HepG2 (cell line): ENCODE data around the gene TMEM108. TPM values are rescaled to one million over a fixed set of nuclear protein-coding genes. Genes with fewer than 3 reads are reported as not detected.

Experiments
- ATAC-seq: fragments of 200-7000 bp; cut with Tn5 transposase; 3 replicates; pipeline ENCODE4 v1.9.1; 2020; ENCODE audit warnings: mild to moderate bottlenecking, moderate library complexity
- BruUV-seq: library from RNA; stranded (reverse); fragments of 400-500 nt; replicated peaks from 2 replicates; lab custom pipeline; 2021; lab: Mats Ljungman, UMichigan
- CTCF ChIA-PET: fragments of 300-600 bp; formaldehyde crosslinking; extraction: SDS; loops from one replicate; lab custom pipeline; 2021; ENCODE audit warnings: low total read pairs, inconsistent platforms, low intra/inter-chr PET ratio; lab: Yijun Ruan, JAX
- POLR2A ChIA-PET: fragments of 350-600 bp; sonication (Branson Sonifier 250); formaldehyde crosslinking; loops from one replicate; lab custom pipeline; 2020; ENCODE audit warnings: antibody characterized with exemption, inconsistent platforms; lab: Yijun Ruan, JAX
- DNase-seq: peaks from one replicate; pipeline ENCODE4 v3.0.0-alpha.2; 2015; ENCODE audit warnings: low spot score
- FAIRE-seq: peaks from 3 replicates; lab custom pipeline; 2011; peaks lifted over from hg19 to GRCh38; lab: Jason Lieb, UNC
- H2AFZ ChIP-seq: one replicate; pipeline ENCODE4 v1.6.1; 2011; ENCODE audit warnings: low read length, inconsistent platforms
- H3K27ac ChIP-seq: fragments of 300-600 bp; 3 replicates; pipeline ENCODE4 v1.8.0; 2011; ENCODE audit warnings: mixed run types, mild to moderate bottlenecking, mixed read lengths, low read length, inconsistent platforms; ENCODE audit not compliant: insufficient read depth; ENCODE audit errors: extremely low read length
- H3K27me3 ChIP-seq, 2 experiments: fragments of 200-600 bp in 1 of 2; 2 replicates in 1 of 2; 3 replicates in 1 of 2; pipeline versions ENCODE4 v1.6.0 to v1.8.0; 2011; ENCODE audit warnings: low read length in 2 of 2, mild to moderate bottlenecking in 2 of 2, moderate library complexity in 2 of 2, inconsistent platforms in 1 of 2; ENCODE audit not compliant: insufficient read depth in 2 of 2, control insufficient read depth in 1 of 2
- H3K36me3 ChIP-seq, 2 experiments: fragments of 200-600 bp in 1 of 2; replicated peaks in 1 of 2; 2 replicates in 1 of 2; 3 replicates in 1 of 2; pipeline versions ENCODE4 v1.5.1 to v1.8.0; 2011; ENCODE audit warnings: low read length in 2 of 2, inconsistent platforms in 1 of 2; ENCODE audit not compliant: insufficient read depth in 2 of 2, control insufficient read depth in 1 of 2
- H3K4me1 ChIP-seq: 2 replicates; pipeline ENCODE4 v1.5.1; 2012; ENCODE audit warnings: low read length, inconsistent platforms; ENCODE audit not compliant: insufficient read depth
- H3K4me2 ChIP-seq: 2 replicates; pipeline ENCODE4 v1.6.0; 2011; ENCODE audit warnings: low read depth, low read length, inconsistent platforms
- H3K4me3 ChIP-seq, 3 experiments: fragments of 200-600 bp in 1 of 3; sonication (generic), shearing (Covaris generic) in 1 of 3; replicated peaks in 1 of 3; 2 replicates each; pipeline ENCODE4 v1.5.1; 2011 to 2016; ENCODE audit warnings: low read length in 3 of 3, inconsistent platforms in 2 of 3, low read depth in 2 of 3, mild to moderate bottlenecking in 2 of 3, control low read depth in 1 of 3, mixed read lengths in 1 of 3; ENCODE audit not compliant: insufficient read depth in 1 of 3
- H3K79me2 ChIP-seq: one replicate; pipeline ENCODE4 v1.6.1; 2011; ENCODE audit warnings: low read length, inconsistent platforms; ENCODE audit not compliant: insufficient read depth
- H3K9ac ChIP-seq: 2 replicates; pipeline ENCODE4 v1.6.0; 2011; ENCODE audit warnings: mild to moderate bottlenecking, low read depth, low read length, inconsistent platforms; ENCODE audit not compliant: insufficient read depth
- H3K9me3 ChIP-seq: 2 replicates; pipeline ENCODE4 v1.5.1; 2012; ENCODE audit warnings: mild to moderate bottlenecking, low read length
- H4K20me1 ChIP-seq: 2 replicates; pipeline ENCODE4 v1.6.0; 2011; ENCODE audit warnings: inconsistent platforms, mild to moderate bottlenecking, low read length, moderate library complexity; ENCODE audit not compliant: insufficient read depth
- CC2D1A ChIP-seq: sonication (generic); formaldehyde crosslinking; IDR thresholded peaks from 2 replicates; pipeline ENCODE4 v1.8.1; 2023; ENCODE audit warnings: mild to moderate bottlenecking, missing genetic modification reagents
- THAP11 ChIP-seq: IDR thresholded peaks from 2 replicates; pipeline ENCODE4 v1.6.1; 2016; ENCODE audit warnings: missing biosample characterization, missing genetic modification reagents
- ZMAT3 ChIP-seq: sonication (generic); formaldehyde crosslinking; conservative IDR thresholded peaks from 2 replicates; pipeline ENCODE4 v1.7.0; 2021; ENCODE audit warnings: missing genetic modification reagents
- ZNF225 ChIP-seq: sonication (generic); formaldehyde crosslinking; IDR thresholded peaks from 2 replicates; pipeline ENCODE4 v1.4.0; 2020; ENCODE audit warnings: mild to moderate bottlenecking, missing genetic modification reagents
- ZNF577 ChIP-seq: sonication (generic); formaldehyde crosslinking; IDR thresholded peaks from 2 replicates; pipeline ENCODE4 v1.4.0; 2020; ENCODE audit warnings: mild to moderate bottlenecking, low read depth, missing genetic modification reagents, borderline replicate concordance
- WGBS: methylation state at CpG from one replicate; pipeline ENCODE4 v1.1.6; 2017; ENCODE audit warnings: low lambda C conversion rate; 5-methylcytosine and 5-hydroxymethylcytosine counted together
- in situ Hi-C: cut with HindIII; loops from 2 replicates; pipeline ENCODE4 v1.10.0; 2017; ENCODE audit warnings: low pct_unique_long_range_greater_than_20kb; ENCODE audit not compliant: extremely low pct_ligation_motif_present
- intact Hi-C: fragments of 100-400 bp; cut with micrococcal nuclease; formaldehyde crosslinking; loops from one replicate; pipeline ENCODE4 v1.10.0; 2022; ENCODE audit not compliant: unreplicated experiment
- polyA plus RNA-seq, 8 experiments: library from polyadenylated mRNA; depleted of rRNA in 3 of 8; stranded (reverse) in 7 of 8; unstranded in 1 of 8; fragments of >200 nt; fragmentation: Illumina TruSeq in 4 of 8; extraction: Trizol in 4 of 8; gene quantifications; 2 replicates each; pipeline versions ENCODE4 v1.2.1 to v1.2.3, GENCODE V29; 2011 to 2016; ENCODE audit warnings: low read depth in 4 of 8, missing spikeins in 1 of 8, mixed read lengths in 1 of 8; ENCODE audit not compliant: insufficient read depth in 1 of 8
- total RNA-seq, 5 experiments: library from RNA; depleted of rRNA; stranded (reverse); fragments of >200 nt; fragmentation: Illumina TruSeq; extraction: Trizol; gene quantifications; 2 replicates each; pipeline ENCODE4 v1.2.3, GENCODE V29; 2016; ENCODE audit warnings: low read depth in 1 of 5
- TF ChIP-seq, protein P1 (sequence below): sonication (generic); formaldehyde crosslinking; IDR thresholded peaks from 2 replicates; pipeline ENCODE4 v1.4.0; 2020; ENCODE audit warnings: missing genetic modification reagents
- TF ChIP-seq, protein P2 (sequence below): sonication (generic); formaldehyde crosslinking; IDR thresholded peaks from 2 replicates; pipeline ENCODE4 v1.5.0; 2020; ENCODE audit warnings: mild to moderate bottlenecking, missing genetic modification reagents, moderate library complexity
- TF ChIP-seq, protein P3 (sequence below): sonication (generic); formaldehyde crosslinking; IDR thresholded peaks from 2 replicates; pipeline ENCODE4 v1.5.0; 2020; ENCODE audit warnings: mild to moderate bottlenecking, missing genetic modification reagents, borderline replicate concordance
- TF ChIP-seq, protein P4 (sequence below): IDR thresholded peaks from 2 replicates; pipeline ENCODE4 v1.6.1; 2012; ENCODE audit warnings: low read depth, low read length, improper control_type of control experiment

Gene TMEM108
- total and polyA plus RNA-seq, 2 of the 13 experiments (the other 11 are each of a cell fraction or from before 2014, with no cell fraction given) = not detected

DNA sequence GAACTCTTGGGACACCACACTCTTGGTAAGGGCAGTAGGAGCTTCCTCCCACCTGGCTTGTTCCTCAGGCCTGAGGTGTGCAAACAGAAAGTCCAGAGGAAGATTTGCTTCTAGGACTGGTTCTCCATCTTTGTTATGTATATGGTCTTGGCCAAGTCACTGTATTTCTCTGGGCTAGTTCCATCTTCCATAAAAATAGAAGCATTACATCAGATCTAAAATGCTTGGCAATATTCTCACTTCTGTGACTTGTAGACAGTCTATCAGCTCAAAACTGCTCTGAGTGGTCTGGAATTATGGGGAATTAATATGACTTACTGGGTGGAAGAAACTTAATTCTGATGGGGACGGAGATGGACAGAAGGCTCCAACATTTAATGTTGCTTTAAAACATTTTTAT lies 55.2 kb downstream of the TMEM108 start:
- Histone ChIP-seq H3K36me3 (no peaks in the 10 kb centered on the region), H3K27ac (no peak overlapping the region), H3K4me1 (no peaks in the 10 kb centered on the region), H3K4me2 (no peak overlapping the region), H2AFZ (no peak overlapping the region), H3K4me3 (no peak overlapping the region), H3K27me3 (no peaks in the 10 kb centered on the region), H4K20me1 (no peaks in the 10 kb centered on the region), H3K9ac (no peak overlapping the region), H3K9me3 (no peaks in the 10 kb centered on the region), H3K79me2 (no peaks in the 10 kb centered on the region)
- DNase-seq (no peak), ATAC-seq (no peak), FAIRE-seq (no peak)
- 0% methylated on average over 1 of the region's 1 CpG for WGBS
- ChIA-PET POLR2A (no interaction called here), CTCF (no interaction called here)
- in situ Hi-C loops (no loop called here), intact Hi-C loops (no loop called here)
- BruUV-seq = no TSS peak
- TF ChIP-seq, protein P1, sequence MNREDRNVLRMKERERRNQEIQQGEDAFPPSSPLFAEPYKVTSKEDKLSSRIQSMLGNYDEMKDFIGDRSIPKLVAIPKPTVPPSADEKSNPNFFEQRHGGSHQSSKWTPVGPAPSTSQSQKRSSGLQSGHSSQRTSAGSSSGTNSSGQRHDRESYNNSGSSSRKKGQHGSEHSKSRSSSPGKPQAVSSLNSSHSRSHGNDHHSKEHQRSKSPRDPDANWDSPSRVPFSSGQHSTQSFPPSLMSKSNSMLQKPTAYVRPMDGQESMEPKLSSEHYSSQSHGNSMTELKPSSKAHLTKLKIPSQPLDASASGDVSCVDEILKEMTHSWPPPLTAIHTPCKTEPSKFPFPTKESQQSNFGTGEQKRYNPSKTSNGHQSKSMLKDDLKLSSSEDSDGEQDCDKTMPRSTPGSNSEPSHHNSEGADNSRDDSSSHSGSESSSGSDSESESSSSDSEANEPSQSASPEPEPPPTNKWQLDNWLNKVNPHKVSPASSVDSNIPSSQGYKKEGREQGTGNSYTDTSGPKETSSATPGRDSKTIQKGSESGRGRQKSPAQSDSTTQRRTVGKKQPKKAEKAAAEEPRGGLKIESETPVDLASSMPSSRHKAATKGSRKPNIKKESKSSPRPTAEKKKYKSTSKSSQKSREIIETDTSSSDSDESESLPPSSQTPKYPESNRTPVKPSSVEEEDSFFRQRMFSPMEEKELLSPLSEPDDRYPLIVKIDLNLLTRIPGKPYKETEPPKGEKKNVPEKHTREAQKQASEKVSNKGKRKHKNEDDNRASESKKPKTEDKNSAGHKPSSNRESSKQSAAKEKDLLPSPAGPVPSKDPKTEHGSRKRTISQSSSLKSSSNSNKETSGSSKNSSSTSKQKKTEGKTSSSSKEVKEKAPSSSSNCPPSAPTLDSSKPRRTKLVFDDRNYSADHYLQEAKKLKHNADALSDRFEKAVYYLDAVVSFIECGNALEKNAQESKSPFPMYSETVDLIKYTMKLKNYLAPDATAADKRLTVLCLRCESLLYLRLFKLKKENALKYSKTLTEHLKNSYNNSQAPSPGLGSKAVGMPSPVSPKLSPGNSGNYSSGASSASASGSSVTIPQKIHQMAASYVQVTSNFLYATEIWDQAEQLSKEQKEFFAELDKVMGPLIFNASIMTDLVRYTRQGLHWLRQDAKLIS (CRISPR knock-in tag) = no peak
- TF ChIP-seq, protein P2, sequence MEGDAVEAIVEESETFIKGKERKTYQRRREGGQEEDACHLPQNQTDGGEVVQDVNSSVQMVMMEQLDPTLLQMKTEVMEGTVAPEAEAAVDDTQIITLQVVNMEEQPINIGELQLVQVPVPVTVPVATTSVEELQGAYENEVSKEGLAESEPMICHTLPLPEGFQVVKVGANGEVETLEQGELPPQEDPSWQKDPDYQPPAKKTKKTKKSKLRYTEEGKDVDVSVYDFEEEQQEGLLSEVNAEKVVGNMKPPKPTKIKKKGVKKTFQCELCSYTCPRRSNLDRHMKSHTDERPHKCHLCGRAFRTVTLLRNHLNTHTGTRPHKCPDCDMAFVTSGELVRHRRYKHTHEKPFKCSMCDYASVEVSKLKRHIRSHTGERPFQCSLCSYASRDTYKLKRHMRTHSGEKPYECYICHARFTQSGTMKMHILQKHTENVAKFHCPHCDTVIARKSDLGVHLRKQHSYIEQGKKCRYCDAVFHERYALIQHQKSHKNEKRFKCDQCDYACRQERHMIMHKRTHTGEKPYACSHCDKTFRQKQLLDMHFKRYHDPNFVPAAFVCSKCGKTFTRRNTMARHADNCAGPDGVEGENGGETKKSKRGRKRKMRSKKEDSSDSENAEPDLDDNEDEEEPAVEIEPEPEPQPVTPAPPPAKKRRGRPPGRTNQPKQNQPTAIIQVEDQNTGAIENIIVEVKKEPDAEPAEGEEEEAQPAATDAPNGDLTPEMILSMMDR (CRISPR knock-in tag) = no peak
- TF ChIP-seq ZMAT3 (CRISPR knock-in tag) (no peak), THAP11 (CRISPR knock-in tag) (no peak), ZNF577 (CRISPR knock-in tag) (no peak), ZNF225 (no peak), CC2D1A (CRISPR knock-in tag) (no peak)
- TF ChIP-seq, protein P3, sequence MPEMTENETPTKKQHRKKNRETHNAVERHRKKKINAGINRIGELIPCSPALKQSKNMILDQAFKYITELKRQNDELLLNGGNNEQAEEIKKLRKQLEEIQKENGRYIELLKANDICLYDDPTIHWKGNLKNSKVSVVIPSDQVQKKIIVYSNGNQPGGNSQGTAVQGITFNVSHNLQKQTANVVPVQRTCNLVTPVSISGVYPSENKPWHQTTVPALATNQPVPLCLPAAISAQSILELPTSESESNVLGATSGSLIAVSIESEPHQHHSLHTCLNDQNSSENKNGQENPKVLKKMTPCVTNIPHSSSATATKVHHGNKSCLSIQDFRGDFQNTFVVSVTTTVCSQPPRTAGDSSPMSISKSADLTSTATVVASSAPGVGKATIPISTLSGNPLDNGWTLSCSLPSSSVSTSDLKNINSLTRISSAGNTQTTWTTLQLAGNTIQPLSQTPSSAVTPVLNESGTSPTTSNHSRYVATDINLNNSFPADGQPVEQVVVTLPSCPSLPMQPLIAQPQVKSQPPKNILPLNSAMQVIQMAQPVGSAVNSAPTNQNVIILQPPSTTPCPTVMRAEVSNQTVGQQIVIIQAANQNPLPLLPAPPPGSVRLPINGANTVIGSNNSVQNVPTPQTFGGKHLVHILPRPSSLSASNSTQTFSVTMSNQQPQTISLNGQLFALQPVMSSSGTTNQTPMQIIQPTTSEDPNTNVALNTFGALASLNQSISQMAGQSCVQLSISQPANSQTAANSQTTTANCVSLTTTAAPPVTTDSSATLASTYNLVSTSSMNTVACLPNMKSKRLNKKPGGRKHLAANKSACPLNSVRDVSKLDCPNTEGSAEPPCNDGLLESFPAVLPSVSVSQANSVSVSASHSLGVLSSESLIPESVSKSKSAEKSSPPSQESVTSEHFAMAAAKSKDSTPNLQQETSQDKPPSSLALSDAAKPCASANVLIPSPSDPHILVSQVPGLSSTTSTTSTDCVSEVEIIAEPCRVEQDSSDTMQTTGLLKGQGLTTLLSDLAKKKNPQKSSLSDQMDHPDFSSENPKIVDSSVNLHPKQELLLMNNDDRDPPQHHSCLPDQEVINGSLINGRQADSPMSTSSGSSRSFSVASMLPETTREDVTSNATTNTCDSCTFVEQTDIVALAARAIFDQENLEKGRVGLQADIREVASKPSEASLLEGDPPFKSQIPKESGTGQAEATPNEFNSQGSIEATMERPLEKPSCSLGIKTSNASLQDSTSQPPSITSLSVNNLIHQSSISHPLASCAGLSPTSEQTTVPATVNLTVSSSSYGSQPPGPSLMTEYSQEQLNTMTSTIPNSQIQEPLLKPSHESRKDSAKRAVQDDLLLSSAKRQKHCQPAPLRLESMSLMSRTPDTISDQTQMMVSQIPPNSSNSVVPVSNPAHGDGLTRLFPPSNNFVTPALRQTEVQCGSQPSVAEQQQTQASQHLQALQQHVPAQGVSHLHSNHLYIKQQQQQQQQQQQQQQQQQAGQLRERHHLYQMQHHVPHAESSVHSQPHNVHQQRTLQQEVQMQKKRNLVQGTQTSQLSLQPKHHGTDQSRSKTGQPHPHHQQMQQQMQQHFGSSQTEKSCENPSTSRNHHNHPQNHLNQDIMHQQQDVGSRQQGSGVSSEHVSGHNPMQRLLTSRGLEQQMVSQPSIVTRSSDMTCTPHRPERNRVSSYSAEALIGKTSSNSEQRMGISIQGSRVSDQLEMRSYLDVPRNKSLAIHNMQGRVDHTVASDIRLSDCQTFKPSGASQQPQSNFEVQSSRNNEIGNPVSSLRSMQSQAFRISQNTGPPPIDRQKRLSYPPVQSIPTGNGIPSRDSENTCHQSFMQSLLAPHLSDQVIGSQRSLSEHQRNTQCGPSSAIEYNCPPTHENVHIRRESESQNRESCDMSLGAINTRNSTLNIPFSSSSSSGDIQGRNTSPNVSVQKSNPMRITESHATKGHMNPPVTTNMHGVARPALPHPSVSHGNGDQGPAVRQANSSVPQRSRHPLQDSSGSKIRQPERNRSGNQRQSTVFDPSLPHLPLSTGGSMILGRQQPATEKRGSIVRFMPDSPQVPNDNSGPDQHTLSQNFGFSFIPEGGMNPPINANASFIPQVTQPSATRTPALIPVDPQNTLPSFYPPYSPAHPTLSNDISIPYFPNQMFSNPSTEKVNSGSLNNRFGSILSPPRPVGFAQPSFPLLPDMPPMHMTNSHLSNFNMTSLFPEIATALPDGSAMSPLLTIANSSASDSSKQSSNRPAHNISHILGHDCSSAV (CRISPR knock-in tag) = no peak
- TF ChIP-seq, protein P4, sequence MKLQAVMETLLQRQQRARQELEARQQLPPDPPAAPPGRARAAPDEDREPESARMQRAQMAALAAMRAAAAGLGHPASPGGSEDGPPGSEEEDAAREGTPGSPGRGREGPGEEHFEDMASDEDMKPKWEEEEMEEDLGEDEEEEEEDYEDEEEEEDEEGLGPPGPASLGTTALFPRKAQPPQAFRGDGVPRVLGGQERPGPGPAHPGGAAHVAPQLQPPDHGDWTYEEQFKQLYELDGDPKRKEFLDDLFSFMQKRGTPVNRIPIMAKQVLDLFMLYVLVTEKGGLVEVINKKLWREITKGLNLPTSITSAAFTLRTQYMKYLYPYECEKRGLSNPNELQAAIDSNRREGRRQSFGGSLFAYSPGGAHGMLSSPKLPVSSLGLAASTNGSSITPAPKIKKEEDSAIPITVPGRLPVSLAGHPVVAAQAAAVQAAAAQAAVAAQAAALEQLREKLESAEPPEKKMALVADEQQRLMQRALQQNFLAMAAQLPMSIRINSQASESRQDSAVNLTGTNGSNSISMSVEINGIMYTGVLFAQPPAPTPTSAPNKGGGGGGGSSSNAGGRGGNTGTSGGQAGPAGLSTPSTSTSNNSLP = no peak
